IMR-90 (cell line): ENCODE results near the gene MGAT4D. TPM values are rescaled to one million over a fixed set of nuclear protein-coding genes. Genes with fewer than 3 reads are reported as not detected.

Source experiments
- ATAC-seq: fragments of 200-7000 bp; cut with Tn5 transposase; 2 replicates; pipeline ENCODE4 v1.9.1; 2020; ENCODE audit warnings: low read depth, mild to moderate bottlenecking, moderate library complexity
- BruUV-seq: library from RNA; stranded (reverse); fragments of 400-500 nt; replicated peaks from 2 replicates; lab custom pipeline; 2021; lab: Mats Ljungman, UMichigan
- CTCF ChIA-PET: fragments of 300-600 bp; formaldehyde crosslinking; extraction: SDS; loops from one replicate; lab custom pipeline; 2021; ENCODE audit warnings: antibody characterized with exemption; lab: Yijun Ruan, JAX
- POLR2A ChIA-PET: fragments of 300-600 bp; sonication (Branson Sonifier 250); formaldehyde crosslinking; loops from one replicate; lab custom pipeline; 2022; ENCODE audit warnings: antibody characterized with exemption; ENCODE audit not compliant: unreplicated experiment; lab: Charles Lee
- DNase-seq: peaks from one replicate; pipeline ENCODE4 v3.0.0; 2013
- H2AFZ ChIP-seq: replicated peaks from 2 replicates; pipeline ENCODE3; 2013; ENCODE audit warnings: low read length, mild to moderate bottlenecking; ENCODE audit not compliant: poor library complexity
- H2AK5ac ChIP-seq: 2 replicates; pipeline ENCODE4 v1.6.1; 2013; ENCODE audit warnings: low read depth, low read length, inconsistent platforms
- H2AK9ac ChIP-seq: replicated peaks from 2 replicates; pipeline ENCODE3; 2013; ENCODE audit warnings: mild to moderate bottlenecking, low read depth, low read length, moderate library complexity; ENCODE audit not compliant: poor library complexity
- H2BK120ac ChIP-seq: 2 replicates; pipeline ENCODE4 v1.6.1; 2013; ENCODE audit warnings: low read depth, low read length, inconsistent platforms
- H2BK15ac ChIP-seq: 3 replicates; pipeline ENCODE4 v1.6.1; 2013; ENCODE audit warnings: low read depth, low read length, inconsistent platforms
- H2BK20ac ChIP-seq: 2 replicates; pipeline ENCODE4 v1.6.1; 2013; ENCODE audit warnings: low read depth, mild to moderate bottlenecking, inconsistent platforms, low read length, moderate library complexity
- H2BK5ac ChIP-seq: 2 replicates; pipeline ENCODE4 v1.6.1; 2013; ENCODE audit warnings: mild to moderate bottlenecking, low read depth, low read length, inconsistent platforms; ENCODE audit not compliant: poor library complexity, severe bottlenecking
- H3K14ac ChIP-seq: replicated peaks from 2 replicates; pipeline ENCODE4 v1.6.1; 2013; ENCODE audit warnings: low read depth, low read length, inconsistent platforms
- H3K18ac ChIP-seq: 2 replicates; pipeline ENCODE4 v1.6.1; 2013; ENCODE audit warnings: low read depth, low read length, control low read depth
- H3K23ac ChIP-seq: 2 replicates; pipeline ENCODE4 v1.6.1; 2013; ENCODE audit warnings: low read depth, low read length, inconsistent platforms
- H3K27ac ChIP-seq: 2 replicates; pipeline ENCODE4 v1.5.1; 2013; ENCODE audit warnings: mild to moderate bottlenecking, control low read depth, low read length; ENCODE audit not compliant: insufficient read depth
- H3K27me3 ChIP-seq: 2 replicates; pipeline ENCODE4 v1.6.1; 2013; ENCODE audit warnings: low read length; ENCODE audit not compliant: control insufficient read depth, insufficient read depth
- H3K36me3 ChIP-seq: 2 replicates; pipeline ENCODE4 v1.6.1; 2013; ENCODE audit warnings: low read length, mixed read lengths; ENCODE audit not compliant: control insufficient read depth, insufficient read depth
- H3K4ac ChIP-seq: 2 replicates; pipeline ENCODE4 v1.6.1; 2013; ENCODE audit warnings: low read depth, low read length, inconsistent platforms
- H3K4me1 ChIP-seq: 2 replicates; pipeline ENCODE4 v1.6.1; 2013; ENCODE audit warnings: low read length, mixed read lengths; ENCODE audit not compliant: control insufficient read depth, insufficient read depth
- H3K4me2 ChIP-seq: 2 replicates; pipeline ENCODE4 v1.6.1; 2013; ENCODE audit warnings: low read depth, mild to moderate bottlenecking, control low read depth, low read length, moderate library complexity
- H3K4me3 ChIP-seq: 2 replicates; pipeline ENCODE4 v1.5.1; 2013; ENCODE audit warnings: low read depth, mild to moderate bottlenecking, control low read depth, low read length, moderate library complexity; ENCODE audit not compliant: insufficient read depth
- H3K56ac ChIP-seq: 2 replicates; pipeline ENCODE4 v1.6.1; 2013; ENCODE audit warnings: low read length, inconsistent platforms; ENCODE audit not compliant: insufficient read depth; ENCODE audit errors: extremely low read depth
- H3K79me1 ChIP-seq, 2 experiments: 2 replicates each; pipeline ENCODE4 v1.6.1; 2013; ENCODE audit warnings: low read length in 2 of 2, inconsistent platforms in 1 of 2, low read depth in 1 of 2
- H3K9ac ChIP-seq: 2 replicates; pipeline ENCODE4 v1.6.1; 2013; ENCODE audit warnings: low read depth, low read length, control low read depth
- H3K9me1 ChIP-seq: 2 replicates; pipeline ENCODE4 v1.6.1; 2013; ENCODE audit warnings: low read length, inconsistent platforms; ENCODE audit not compliant: insufficient read depth
- H3K9me3 ChIP-seq: 2 replicates; pipeline ENCODE4 v1.6.1; 2013; ENCODE audit warnings: low read length; ENCODE audit not compliant: control insufficient read depth, insufficient read depth
- H4K20me1 ChIP-seq: 2 replicates; pipeline ENCODE4 v1.6.1; 2013; ENCODE audit warnings: low read length, inconsistent platforms; ENCODE audit not compliant: insufficient read depth
- H4K5ac ChIP-seq: 2 replicates; pipeline ENCODE4 v1.6.1; 2013; ENCODE audit warnings: mild to moderate bottlenecking, low read depth, low read length, control low read depth
- H4K8ac ChIP-seq, 2 experiments: 2 replicates each; pipeline ENCODE4 v1.6.1; 2013; ENCODE audit warnings: low read depth in 2 of 2, low read length in 2 of 2, control low read depth in 1 of 2, inconsistent platforms in 1 of 2
- H4K91ac ChIP-seq: 2 replicates; pipeline ENCODE4 v1.6.1; 2013; ENCODE audit warnings: low read depth, low read length, inconsistent platforms; ENCODE audit not compliant: insufficient read depth
- BHLHE40 ChIP-seq: fragments of 150-350 bp; IDR thresholded peaks from 2 replicates; pipeline ENCODE4 v1.6.1; 2016; ENCODE audit warnings: mild to moderate bottlenecking, low read depth, low read length
- FOS ChIP-seq: fragments of 150-350 bp; IDR thresholded peaks from 2 replicates; pipeline ENCODE4 v1.6.1; 2016; ENCODE audit warnings: low read depth, low read length
- MAFK ChIP-seq: IDR thresholded peaks from 2 replicates; pipeline ENCODE4 v1.6.1; 2012; ENCODE audit warnings: low read depth, low read length, improper control_type of control experiment
- MAZ ChIP-seq: IDR thresholded peaks from 2 replicates; pipeline ENCODE4 v1.6.1; 2012; ENCODE audit warnings: low read depth, mild to moderate bottlenecking, low read length, improper control_type of control experiment, moderate library complexity, borderline replicate concordance
- POLR2A ChIP-seq: IDR thresholded peaks from 2 replicates; pipeline ENCODE4 v1.6.1; 2012; ENCODE audit warnings: mild to moderate bottlenecking, low read depth, low read length
- RAD21 ChIP-seq: IDR thresholded peaks from 2 replicates; pipeline ENCODE4 v1.6.1; 2012; ENCODE audit warnings: low read length, improper control_type of control experiment
- RCOR1 ChIP-seq: IDR thresholded peaks from 2 replicates; pipeline ENCODE4 v1.6.1; 2012; ENCODE audit warnings: mild to moderate bottlenecking, low read length, improper control_type of control experiment; ENCODE audit not compliant: insufficient replicate concordance
- RFX5 ChIP-seq: IDR thresholded peaks from 2 replicates; pipeline ENCODE4 v1.8.0; 2012; ENCODE audit warnings: low read depth, mild to moderate bottlenecking, low read length, moderate library complexity
- SMC3 ChIP-seq: fragments of 150-350 bp; IDR thresholded peaks from 2 replicates; pipeline ENCODE4 v1.6.1; 2016; ENCODE audit warnings: low read depth, mild to moderate bottlenecking, antibody characterized with exemption, low read length, moderate library complexity
- WGBS, 2 experiments: methylation state at CpG; one replicate each; pipeline versions ENCODE4 v1.1.5 to v1.1.7; 2013; ENCODE audit warnings: missing lambda C conversion rate in 2 of 2; ENCODE audit not compliant: insufficient read length in 1 of 2; ENCODE audit errors: extremely low coverage in 2 of 2; 5-methylcytosine and 5-hydroxymethylcytosine counted together
- dilution Hi-C: fragments of 300-500 bp; cut with HindIII; formaldehyde crosslinking; loops from one replicate; pipeline ENCODE4 v1.14.3; 2018; ENCODE audit warnings: low sequenced_read_pairs; ENCODE audit not compliant: unreplicated experiment
- in situ Hi-C: fragments of 300-500 bp; cut with MboI; formaldehyde crosslinking; loops from 3 replicates; pipeline ENCODE4 v1.14.3; 2019; ENCODE audit warnings: low sequenced_read_pairs, inconsistent platforms, mixed read lengths
- intact Hi-C: fragments of 100-400 bp; cut with micrococcal nuclease; formaldehyde crosslinking; loops from 2 replicates; pipeline ENCODE4 v1.10.0; 2022
- polyA plus RNA-seq, 3 experiments: library from polyadenylated mRNA; depleted of rRNA; stranded (reverse); fragments of >200 nt; gene quantifications; 2 replicates each; pipeline ENCODE4 v1.2.3, GENCODE V29; 2012; ENCODE audit warnings: low replicate concordance in 1 of 3
- total RNA-seq: library from RNA; depleted of rRNA; stranded (reverse); fragments of >200 nt; gene quantifications from 2 replicates; pipeline ENCODE4 v1.2.3, GENCODE V29; 2012
- TF ChIP-seq, protein P1 (sequence below): fragments of 150-350 bp; IDR thresholded peaks from 2 replicates; pipeline ENCODE4 v1.6.1; 2016; ENCODE audit warnings: low read depth, mild to moderate bottlenecking, low read length, moderate library complexity, borderline replicate concordance
- TF ChIP-seq, protein P2 (sequence below): conservative IDR thresholded peaks from 2 replicates; pipeline ENCODE4 v1.5.1; 2012; ENCODE audit warnings: mild to moderate bottlenecking, low read depth, low read length, improper control_type of control experiment

The MGAT4D gene
- total and polyA plus RNA-seq, 2 of the 4 experiments (the other 2 are of a cell fraction), result not detected

DNA sequence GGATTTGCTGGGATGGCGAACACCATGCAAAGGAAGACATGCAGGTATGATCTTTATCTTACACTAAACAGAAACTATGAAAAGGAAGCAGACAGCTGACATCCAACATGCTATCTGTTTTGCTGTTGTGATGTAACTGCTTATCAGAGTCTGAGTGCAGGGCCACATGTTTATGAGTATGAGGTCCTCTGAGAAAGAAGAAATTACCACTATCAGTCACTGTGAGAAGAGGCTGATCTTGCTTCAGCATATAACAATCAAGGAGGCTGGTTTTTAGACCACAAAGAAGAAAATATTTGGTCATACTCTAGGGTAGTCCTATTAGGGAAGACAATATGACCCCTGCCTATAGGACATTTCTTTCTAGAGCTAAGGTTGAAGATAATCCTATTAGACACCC, 89.1 kb downstream of the MGAT4D start:
- no peak overlapping the region for H3K14ac ChIP-seq
- no peak overlapping the region for H3K9ac ChIP-seq
- no peaks in the 10 kb centered on the region; the same call in 1 of the 2 replicates for H3K27me3 ChIP-seq
- TF ChIP-seq, protein P1, sequence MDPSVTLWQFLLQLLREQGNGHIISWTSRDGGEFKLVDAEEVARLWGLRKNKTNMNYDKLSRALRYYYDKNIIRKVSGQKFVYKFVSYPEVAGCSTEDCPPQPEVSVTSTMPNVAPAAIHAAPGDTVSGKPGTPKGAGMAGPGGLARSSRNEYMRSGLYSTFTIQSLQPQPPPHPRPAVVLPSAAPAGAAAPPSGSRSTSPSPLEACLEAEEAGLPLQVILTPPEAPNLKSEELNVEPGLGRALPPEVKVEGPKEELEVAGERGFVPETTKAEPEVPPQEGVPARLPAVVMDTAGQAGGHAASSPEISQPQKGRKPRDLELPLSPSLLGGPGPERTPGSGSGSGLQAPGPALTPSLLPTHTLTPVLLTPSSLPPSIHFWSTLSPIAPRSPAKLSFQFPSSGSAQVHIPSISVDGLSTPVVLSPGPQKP, result no peak
- no peak for TF ChIP-seq FOS
- no peak for TF ChIP-seq RCOR1
- TF ChIP-seq MAFK, result no peak
- TF ChIP-seq MAZ, result no peak
- no peak for TF ChIP-seq POLR2A
- no peak for TF ChIP-seq RFX5
- no peak for TF ChIP-seq SMC3
- TF ChIP-seq RAD21, result no peak
- no peak for TF ChIP-seq BHLHE40
- TF ChIP-seq, protein P2, sequence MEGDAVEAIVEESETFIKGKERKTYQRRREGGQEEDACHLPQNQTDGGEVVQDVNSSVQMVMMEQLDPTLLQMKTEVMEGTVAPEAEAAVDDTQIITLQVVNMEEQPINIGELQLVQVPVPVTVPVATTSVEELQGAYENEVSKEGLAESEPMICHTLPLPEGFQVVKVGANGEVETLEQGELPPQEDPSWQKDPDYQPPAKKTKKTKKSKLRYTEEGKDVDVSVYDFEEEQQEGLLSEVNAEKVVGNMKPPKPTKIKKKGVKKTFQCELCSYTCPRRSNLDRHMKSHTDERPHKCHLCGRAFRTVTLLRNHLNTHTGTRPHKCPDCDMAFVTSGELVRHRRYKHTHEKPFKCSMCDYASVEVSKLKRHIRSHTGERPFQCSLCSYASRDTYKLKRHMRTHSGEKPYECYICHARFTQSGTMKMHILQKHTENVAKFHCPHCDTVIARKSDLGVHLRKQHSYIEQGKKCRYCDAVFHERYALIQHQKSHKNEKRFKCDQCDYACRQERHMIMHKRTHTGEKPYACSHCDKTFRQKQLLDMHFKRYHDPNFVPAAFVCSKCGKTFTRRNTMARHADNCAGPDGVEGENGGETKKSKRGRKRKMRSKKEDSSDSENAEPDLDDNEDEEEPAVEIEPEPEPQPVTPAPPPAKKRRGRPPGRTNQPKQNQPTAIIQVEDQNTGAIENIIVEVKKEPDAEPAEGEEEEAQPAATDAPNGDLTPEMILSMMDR, result no peak
- DNase-seq (no peak), ATAC-seq (no peak)
- H4K91ac ChIP-seq, result no peak overlapping the region
- dilution Hi-C loops (no loop called here), in situ Hi-C loops (no loop called here), intact Hi-C loops (no loop called here)
- no peak overlapping the region for H2BK20ac ChIP-seq
- BruUV-seq, result no TSS peak
- H3K4me2 ChIP-seq, result no peak overlapping the region
- H3K4ac ChIP-seq, result no peak overlapping the region
- H3K4me1 ChIP-seq, result no peaks in the 10 kb centered on the region
- no peaks in the 10 kb centered on the region for H3K36me3 ChIP-seq
- no peak overlapping the region for H3K56ac ChIP-seq
- no peak overlapping the region for H3K18ac ChIP-seq
- ChIA-PET CTCF (no interaction called here), POLR2A (no interaction called here)
- no peak overlapping the region for H2AFZ ChIP-seq
- H3K79me1 ChIP-seq, result no peaks in the 10 kb centered on the region
- no peaks in the 10 kb centered on the region for H3K9me3 ChIP-seq
- no peak overlapping the region for H3K23ac ChIP-seq
- WGBS, 2 experiments, result no CpG with 5 or more reads among the region's 1 CpG
- H2BK5ac ChIP-seq, result no peak overlapping the region
- no peaks in the 10 kb centered on the region for H3K9me1 ChIP-seq
- H4K20me1 ChIP-seq, result no peaks in the 10 kb centered on the region
- H4K5ac ChIP-seq, result no peak overlapping the region
- no peak overlapping the region for H2AK9ac ChIP-seq
- no peak overlapping the region for H2BK15ac ChIP-seq
- no peak overlapping the region for H3K27ac ChIP-seq
- no peak overlapping the region for H4K8ac ChIP-seq
- no peak overlapping the region for H3K4me3 ChIP-seq
- H2AK5ac ChIP-seq, result no peak overlapping the region
- no peak overlapping the region for H2BK120ac ChIP-seq
